ENCODE measurements around the gene CCNI2. TPM values are rescaled to one million over a fixed set of nuclear protein-coding genes. Genes with fewer than 3 reads are reported as not detected.

The CCNI2 gene
- total RNA-seq, 1 donor from 2014 or later: 0.16 TPM

DNA sequence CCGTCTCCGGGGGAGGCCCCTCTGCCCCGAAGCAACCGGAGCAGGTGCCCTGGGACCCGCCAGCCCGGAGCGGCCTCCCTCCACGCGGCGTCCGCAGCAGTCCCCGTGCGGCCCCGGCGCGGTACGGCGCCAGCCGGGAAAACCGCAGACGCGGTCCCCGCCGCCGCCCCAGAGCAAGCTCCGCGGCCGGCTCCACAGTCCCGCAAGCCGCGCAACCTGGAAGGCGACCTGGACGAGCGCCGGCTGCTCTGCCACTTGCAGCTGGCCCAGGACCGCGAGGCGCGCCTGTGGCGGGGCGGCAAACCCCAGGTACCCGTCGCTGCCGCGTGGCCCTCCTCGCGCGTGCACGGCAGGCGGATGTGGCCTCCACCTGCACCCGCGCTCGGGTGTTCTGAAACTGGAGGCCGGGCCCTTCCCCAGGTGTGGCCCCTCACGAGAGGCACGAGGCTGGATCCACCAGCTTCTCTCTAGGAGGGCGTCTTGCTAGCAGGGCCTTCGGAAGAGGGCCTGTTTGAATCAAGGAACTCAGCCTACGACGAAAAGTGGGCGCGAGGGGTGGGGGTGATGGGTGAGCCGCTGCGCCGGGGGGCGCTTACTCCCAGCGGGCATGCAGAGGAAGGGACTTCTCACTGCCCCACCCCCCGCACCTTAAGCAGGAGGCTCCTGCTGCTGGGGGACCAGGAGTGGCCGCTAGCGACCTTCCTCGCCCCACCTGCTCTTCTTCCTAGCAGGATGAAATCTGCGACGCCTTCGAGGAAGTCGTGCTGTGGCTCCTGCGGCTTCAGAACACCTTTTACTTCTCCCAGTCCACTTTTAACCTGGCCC lies 602 bp downstream of the CCNI2 start:
- peak; percentile 9 for ATAC-seq

DNA sequence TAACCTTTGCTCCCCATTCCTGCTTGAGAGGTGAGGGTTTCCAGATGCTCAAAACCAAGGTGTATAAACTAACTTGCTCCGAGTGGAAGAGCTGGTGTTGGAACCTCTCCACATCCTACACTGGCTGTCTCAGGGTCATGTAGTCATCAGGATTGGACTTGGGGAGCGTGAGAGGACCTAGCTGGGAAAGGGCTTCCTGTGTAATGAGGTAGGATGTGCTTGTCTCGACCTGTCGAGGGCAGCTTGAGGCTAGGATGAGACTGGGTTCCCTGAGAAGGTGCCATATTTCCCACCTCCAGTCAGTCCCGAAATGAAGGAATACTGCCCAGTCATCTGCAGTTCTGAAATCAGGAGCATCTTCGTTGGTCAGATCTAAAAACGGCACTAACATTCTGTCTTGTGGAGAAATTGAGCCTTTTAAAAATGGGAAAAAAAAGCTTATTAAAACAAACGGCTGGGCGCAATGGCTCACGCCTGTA lies 1.3 kb downstream of the CCNI2 start:
- intact Hi-C loops (cut with DNase I): no loop called here
- no peak for DNase-seq (ENCODE audit: missing footprints)
- ATAC-seq: no peak

More for the DNA sequence above, 602 bp downstream of the CCNI2 start:
- intact Hi-C loops (cut with DNase I): no loop called here
- peak; percentile 61 for DNase-seq (ENCODE audit: missing footprints)

DNA sequence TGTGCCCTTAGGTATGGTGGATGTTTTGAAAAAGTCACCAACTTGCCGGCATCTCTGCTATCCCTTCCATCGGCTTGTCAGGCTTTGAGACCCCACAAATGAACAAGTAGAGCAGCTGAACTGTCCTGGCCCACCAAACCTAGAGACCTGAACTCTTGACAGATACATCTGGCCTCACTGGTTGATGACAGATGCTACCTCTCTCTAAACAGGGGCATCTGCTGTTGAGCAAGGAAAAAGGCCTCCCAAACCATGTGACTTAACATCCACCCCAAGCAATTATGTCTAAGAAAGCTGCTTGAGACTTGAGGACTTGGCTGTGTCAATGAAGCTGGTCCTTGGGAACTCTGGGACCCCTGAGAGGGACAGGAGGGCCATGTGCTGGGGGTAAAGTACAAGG lies 2.3 kb downstream of the CCNI2 start:
- DNase-seq (ENCODE audit: missing footprints): no peak
- ATAC-seq: no peak
- intact Hi-C loops (cut with DNase I): no loop called here

DNA sequence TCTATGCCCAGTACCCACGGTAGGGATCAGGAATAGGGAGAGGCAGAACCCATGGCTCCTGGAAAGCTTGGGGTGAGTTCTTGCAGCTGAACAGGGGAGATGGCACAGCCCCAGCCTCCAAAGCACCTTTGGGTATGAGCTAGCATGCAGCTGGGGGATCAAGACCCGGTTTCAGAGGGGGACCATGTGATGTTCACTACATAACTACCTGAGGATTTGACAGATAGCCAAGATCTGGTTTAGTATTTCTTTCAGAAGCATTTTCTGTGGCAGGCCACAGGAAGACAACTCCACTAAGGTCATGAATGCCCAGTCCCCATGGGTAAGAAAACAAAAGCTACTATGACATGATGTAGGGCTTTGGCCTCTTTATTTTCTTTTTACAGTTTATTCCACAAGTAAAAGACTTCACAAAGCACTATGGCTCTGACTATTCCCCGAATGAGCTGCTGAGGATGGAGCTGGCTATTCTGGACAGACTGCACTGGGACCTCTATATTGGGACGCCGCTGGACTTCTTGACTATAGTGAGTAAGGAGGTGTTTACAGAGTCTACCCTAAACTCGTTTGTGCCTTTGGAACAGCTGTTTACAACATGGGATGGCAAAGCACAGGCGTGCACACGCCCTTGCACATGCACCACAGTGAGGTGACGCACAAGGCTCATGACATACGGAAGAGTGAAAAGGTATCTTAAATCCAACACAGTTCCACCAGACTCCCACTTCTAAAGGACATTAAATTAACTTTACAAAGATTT lies 3.4 kb downstream of the CCNI2 start:
- peak; percentile 33 for DNase-seq (ENCODE audit: missing footprints)
- intact Hi-C loops (cut with DNase I): no loop called here
- ATAC-seq: no peak

DNA sequence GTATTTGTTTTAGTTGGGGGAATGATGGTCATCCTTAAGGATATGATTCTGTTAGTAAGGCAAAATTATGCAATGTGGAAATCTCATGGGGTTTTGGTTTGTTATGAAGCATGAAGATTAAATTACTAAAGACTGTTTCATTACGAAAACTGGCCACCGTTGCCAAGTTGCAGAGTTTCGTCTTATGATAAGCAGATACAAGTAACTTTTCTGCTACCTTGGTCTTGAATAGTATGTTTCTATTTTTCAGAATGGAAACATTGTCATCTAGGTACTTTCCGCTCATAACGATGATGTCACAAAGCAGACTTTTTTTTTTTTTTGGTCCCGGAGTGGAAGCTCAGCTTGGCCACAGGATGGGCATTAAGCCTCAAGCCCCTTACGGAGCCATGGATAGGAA lies 4.2 kb downstream of the CCNI2 start:
- ATAC-seq: peak; percentile 62
- DNase-seq (ENCODE audit: missing footprints): no peak
- intact Hi-C loops (cut with DNase I): no loop called here

GRCh38 chr5:132751971-132752580 lies 4.8 kb downstream of the CCNI2 start:
- ATAC-seq: no peak
- peak; percentile 43 for DNase-seq (ENCODE audit: missing footprints)
- intact Hi-C loops (cut with DNase I): no loop called here

DNA sequence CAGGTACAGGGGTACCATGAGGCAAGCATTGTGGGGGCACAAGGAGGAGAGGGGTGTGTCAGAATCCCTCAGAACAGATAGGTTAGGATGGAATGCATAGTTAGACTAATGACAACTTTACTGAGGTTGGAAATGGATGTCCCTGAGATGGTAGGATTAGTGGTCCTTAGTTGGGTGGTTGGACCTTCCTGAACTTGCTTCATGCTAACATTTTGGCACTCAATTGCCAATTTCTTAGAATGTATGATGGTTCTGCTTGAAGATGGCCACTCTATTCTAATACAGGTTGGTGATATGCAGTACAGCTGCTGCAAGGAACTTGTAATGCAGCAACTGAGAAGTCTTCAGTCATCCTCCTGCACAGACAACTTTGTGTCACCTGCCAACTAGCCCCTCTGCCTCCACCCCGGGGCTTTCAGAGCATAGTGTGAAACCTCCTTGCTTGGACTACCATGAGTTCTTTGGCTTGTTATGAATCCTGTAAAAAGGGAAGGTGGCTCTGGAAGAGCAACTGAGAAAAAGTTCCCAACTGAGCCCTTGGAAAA lies 5.4 kb downstream of the CCNI2 start:
- ATAC-seq: no peak
- intact Hi-C loops (cut with DNase I): no loop called here

DNA sequence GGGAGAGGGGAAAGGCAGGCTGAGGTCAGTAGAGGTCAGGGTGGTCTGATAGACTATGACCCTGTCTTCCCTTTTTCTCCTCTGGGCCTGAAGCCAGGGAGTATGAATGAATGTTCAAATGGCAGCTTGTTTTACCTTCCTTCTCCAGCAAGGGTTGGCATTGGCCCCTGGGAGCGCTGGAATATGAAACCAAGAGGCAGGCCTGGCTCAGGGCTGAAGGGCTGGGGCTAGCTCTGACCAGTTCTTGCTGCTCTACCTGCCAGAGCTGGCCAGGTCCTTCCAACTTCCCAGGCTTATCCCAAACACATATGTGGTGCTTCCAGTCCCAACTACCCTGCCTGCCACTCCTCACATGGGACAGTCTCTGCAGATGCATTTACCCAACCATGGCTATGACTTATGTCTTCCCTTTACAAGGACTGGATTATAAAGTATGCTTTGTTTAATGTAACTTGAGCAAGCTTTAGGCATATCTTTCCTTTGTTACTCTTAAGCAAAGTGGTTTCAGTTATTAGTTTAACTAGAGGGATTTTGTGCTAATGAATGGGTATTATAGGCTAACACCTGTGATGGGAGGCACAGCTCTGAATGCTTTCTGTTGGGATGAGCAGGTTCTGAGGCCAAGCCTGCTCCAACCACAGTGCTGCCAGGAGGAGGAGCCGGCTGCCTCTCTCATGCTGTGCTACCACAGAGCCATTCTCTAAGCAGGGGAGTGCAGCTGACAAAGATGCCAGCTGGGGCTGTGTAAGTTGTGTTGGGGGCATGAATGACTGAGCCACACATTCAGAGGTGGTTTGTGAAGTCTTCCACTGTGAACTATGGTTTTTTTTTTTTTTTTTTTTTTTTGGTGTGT lies 6.1 kb downstream of the CCNI2 start:
- DNase-seq (ENCODE audit: missing footprints) (peak; percentile 56), ATAC-seq (no peak)
- intact Hi-C loops (cut with DNase I): no loop called here

More for the DNA sequence above, 5.4 kb downstream of the CCNI2 start:
- no peak for DNase-seq (ENCODE audit: missing footprints)

GRCh38 chr5:132754111-132754510 lies 6.9 kb downstream of the CCNI2 start:
- intact Hi-C loops (cut with DNase I): no loop called here
- no peak for DNase-seq (ENCODE audit: missing footprints)

GRCh38 chr5:132754947-132755346 lies 7.7 kb downstream of the CCNI2 start:
- DNase-seq (ENCODE audit: missing footprints) (no peak), ATAC-seq (no peak)
- intact Hi-C loops (cut with DNase I): loop anchor here (5.0 kb wide), 1 partner anchor 67 kb away; no protein-coding TSS in a partner anchor

More at GRCh38 chr5:132754111-132754510, 6.9 kb downstream of the CCNI2 start:
- ATAC-seq: no peak

GRCh38 chr5:132756542-132756941 lies 9.3 kb downstream of the CCNI2 start:
- intact Hi-C loops (cut with DNase I): loop anchor here (5.0 kb wide), 1 partner anchor 66 kb away; no protein-coding TSS in a partner anchor
- DNase-seq (ENCODE audit: missing footprints) (no peak), ATAC-seq (no peak)

GRCh38 chr5:132758451-132758850 lies 11.2 kb downstream of the CCNI2 start:
- no peak for ATAC-seq
- intact Hi-C loops (cut with DNase I): loop anchor here (5.0 kb wide), 1 partner anchor 64 kb away; no protein-coding TSS in a partner anchor
- no peak for DNase-seq (ENCODE audit: missing footprints)

GRCh38 chr5:132759114-132760048 lies 12.2 kb downstream of the CCNI2 start:
- ATAC-seq (no peak), DNase-seq (ENCODE audit: missing footprints) (peak; percentile 53)
- intact Hi-C loops (cut with DNase I): loop anchor here (5.0 kb wide), 1 partner anchor 63 kb away; no protein-coding TSS in a partner anchor

- intact Hi-C loops (cut with DNase I): no loop called here
- DNase-seq (ENCODE audit: missing footprints): peak; percentile 37
- no peak for ATAC-seq
Observed at GRCh38 chr5:132760049-132760420, 12.8 kb downstream of the CCNI2 start.

DNA sequence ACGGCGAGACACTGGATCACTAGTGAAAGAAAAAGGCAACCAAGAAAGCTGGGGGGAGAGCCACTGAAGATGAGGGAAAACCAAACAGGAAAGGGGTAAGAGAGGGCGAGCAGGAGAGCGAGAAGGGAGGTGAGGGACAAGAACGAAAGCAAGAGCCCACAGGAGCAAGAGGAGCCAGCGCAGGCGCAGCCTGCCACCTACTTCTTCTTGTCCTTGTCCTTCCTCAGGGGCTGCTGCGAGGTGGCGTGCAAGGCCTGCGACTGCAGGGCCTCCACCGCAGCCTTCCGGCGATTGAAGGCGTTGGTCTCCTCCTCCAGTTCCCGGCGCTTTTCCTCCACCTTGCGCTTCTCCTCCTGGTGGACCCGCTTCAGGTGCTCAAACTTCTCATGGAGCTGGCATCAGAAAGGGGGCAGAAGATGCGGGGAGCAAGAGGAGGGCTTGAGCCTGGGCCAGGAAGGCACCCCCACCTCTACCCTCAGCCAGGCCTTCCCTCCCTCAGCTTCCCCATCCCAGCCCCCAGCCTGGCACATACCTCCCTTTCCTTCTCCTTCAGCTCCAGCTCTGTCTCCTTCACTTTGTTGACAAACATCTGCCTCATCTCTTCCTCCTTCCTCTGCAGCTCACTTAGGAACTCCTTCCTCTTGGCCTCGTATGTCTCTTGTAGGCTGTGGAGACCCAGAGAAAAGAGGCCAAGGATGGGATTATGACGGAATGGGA lies 13.5 kb downstream of the CCNI2 start:
- ATAC-seq (no peak), DNase-seq (ENCODE audit: missing footprints) (peak; percentile 59)
- intact Hi-C loops (cut with DNase I): no loop called here

Measured in Right ventricle myocardium inferior (tissue), 1 donor.